HUES6 (cell line): ENCODE measurements around the gene HRH1.
"Not testable (repeated sequence)": the region's sequence is repeated elsewhere in the genome, so short reads cannot be mapped to it uniquely, and the experiment has no call there.

Experiments used
- H3K27ac ChIP-seq: 2 replicates; pipeline ENCODE4 v1.7.0; 2013; ENCODE audit warnings: low read depth, mild to moderate bottlenecking, low read length, inconsistent platforms
- H3K27me3 ChIP-seq: 2 replicates; pipeline ENCODE4 v1.6.1; 2013; ENCODE audit warnings: low read length; ENCODE audit not compliant: control insufficient read depth, insufficient read depth
- H3K36me3 ChIP-seq: 2 replicates; pipeline ENCODE4 v1.6.1; 2013; ENCODE audit warnings: low read length; ENCODE audit not compliant: control insufficient read depth, insufficient read depth
- H3K4me1 ChIP-seq: 2 replicates; pipeline ENCODE4 v1.6.1; 2013; ENCODE audit warnings: low read length; ENCODE audit not compliant: control insufficient read depth, insufficient read depth
- H3K4me3 ChIP-seq: 2 replicates; pipeline ENCODE4 v1.5.1; 2013; ENCODE audit warnings: low read depth, low read length
- H3K9ac ChIP-seq: one replicate; pipeline ENCODE4 v1.6.1; 2013; ENCODE audit warnings: mild to moderate bottlenecking, low read length
- H3K9me3 ChIP-seq: 2 replicates; pipeline ENCODE4 v1.6.1; 2013; ENCODE audit warnings: low read depth, low read length; ENCODE audit not compliant: control insufficient read depth, insufficient read depth

The HRH1 gene

GRCh38 chr3:11154036-11154952 is at the start of gene HRH1:
Gene HRH1 (plus strand): TSS chr3:11154493. CDS start chr3:11259038, 104,545 bp downstream.
- Histone ChIP-seq H3K4me1 (peaks cover 6% of the 10 kb centered on the region; the same call in 1 of the 2 replicates), H3K9ac (no peak within 1 kb of the TSS), H3K9me3 (no peaks in the 10 kb centered on the region), H3K27me3 (peaks cover 86% of the 10 kb centered on the region), H3K4me3 (peak within 1 kb of the TSS; percentile 60), H3K27ac (no peak within 1 kb of the TSS), H3K36me3 (no peaks in the 10 kb centered on the region)

- not testable (repeated sequence) for H3K36me3 ChIP-seq, H3K4me1 ChIP-seq, H3K9ac ChIP-seq, H3K9me3 ChIP-seq, H3K4me3 ChIP-seq, H3K27ac ChIP-seq, H3K27me3 ChIP-seq
Observed at GRCh38 chr3:11113316-11113715, 41.0 kb upstream of the HRH1 start.

- H3K9ac ChIP-seq, result no peak overlapping the region
- no peaks in the 10 kb centered on the region for H3K27me3 ChIP-seq
- H3K4me3 ChIP-seq, result no peak overlapping the region
- no peaks in the 10 kb centered on the region for H3K9me3 ChIP-seq
- no peaks in the 10 kb centered on the region for H3K4me1 ChIP-seq
- H3K36me3 ChIP-seq, result no peaks in the 10 kb centered on the region
- no peak overlapping the region for H3K27ac ChIP-seq
Observed at GRCh38 chr3:11115548-11115947, 38.7 kb upstream of the HRH1 start.

- H3K27me3 ChIP-seq, result no peaks in the 10 kb centered on the region
- no peak overlapping the region for H3K9ac ChIP-seq
- no peaks in the 10 kb centered on the region for H3K36me3 ChIP-seq
- H3K4me3 ChIP-seq, result no peak overlapping the region
- H3K9me3 ChIP-seq, result no peaks in the 10 kb centered on the region
- H3K27ac ChIP-seq, result no peak overlapping the region
- H3K4me1 ChIP-seq, result no peaks in the 10 kb centered on the region
Observed at GRCh38 chr3:11116336-11117059, 37.8 kb upstream of the HRH1 start.

GRCh38 chr3:11117591-11117990 is 36.7 kb upstream of the HRH1 start:
- Histone ChIP-seq H3K27ac (no peak overlapping the region), H3K36me3 (no peaks in the 10 kb centered on the region), H3K4me3 (no peak overlapping the region), H3K4me1 (no peaks in the 10 kb centered on the region), H3K9me3 (no peaks in the 10 kb centered on the region), H3K27me3 (no peaks in the 10 kb centered on the region), H3K9ac (no peak overlapping the region)

GRCh38 chr3:11118181-11118682 is 36.1 kb upstream of the HRH1 start:
- Histone ChIP-seq H3K27me3 (no peaks in the 10 kb centered on the region), H3K4me3 (no peak overlapping the region), H3K36me3 (no peaks in the 10 kb centered on the region), H3K9ac (no peak overlapping the region), H3K4me1 (no peaks in the 10 kb centered on the region), H3K9me3 (peaks cover 3% of the 10 kb centered on the region; the same call in 1 of the 2 replicates), H3K27ac (no peak overlapping the region)

- Histone ChIP-seq H3K9me3 (peaks cover 8% of the 10 kb centered on the region; the same call in 1 of the 2 replicates), H3K4me3 (no peak overlapping the region), H3K36me3 (no peaks in the 10 kb centered on the region), H3K9ac (no peak overlapping the region), H3K4me1 (no peaks in the 10 kb centered on the region), H3K27me3 (peaks cover 6% of the 10 kb centered on the region; the same call in 1 of the 2 replicates), H3K27ac (no peak overlapping the region)
Observed at GRCh38 chr3:11120091-11120805, 34.0 kb upstream of the HRH1 start.

- Histone ChIP-seq H3K27ac (no peak overlapping the region), H3K36me3 (no peaks in the 10 kb centered on the region), H3K4me1 (no peaks in the 10 kb centered on the region), H3K4me3 (no peak overlapping the region), H3K27me3 (peaks cover 8% of the 10 kb centered on the region; the same call in 1 of the 2 replicates), H3K9me3 (peaks cover 8% of the 10 kb centered on the region; the same call in 1 of the 2 replicates), H3K9ac (no peak overlapping the region)
Observed at GRCh38 chr3:11126653-11127052, 27.6 kb upstream of the HRH1 start.

GRCh38 chr3:11128682-11129632 is 25.3 kb upstream of the HRH1 start:
- Histone ChIP-seq H3K27ac (no peak overlapping the region), H3K4me1 (no peaks in the 10 kb centered on the region), H3K36me3 (no peaks in the 10 kb centered on the region), H3K4me3 (no peak overlapping the region), H3K9me3 (0 out of 2 replicates have a peak, but pooled peaks cover 3% of the 10 kb centered on the region), H3K27me3 (peaks cover 8% of the 10 kb centered on the region; the same call in 1 of the 2 replicates), H3K9ac (no peak overlapping the region)

GRCh38 chr3:11130385-11130784 is 23.9 kb upstream of the HRH1 start:
- Histone ChIP-seq H3K9me3 (no peaks in the 10 kb centered on the region), H3K27me3 (peaks cover under 1% of the 10 kb centered on the region; the same call in 1 of the 2 replicates), H3K27ac (no peak overlapping the region), H3K4me1 (no peaks in the 10 kb centered on the region), H3K9ac (no peak overlapping the region), H3K36me3 (no peaks in the 10 kb centered on the region), H3K4me3 (no peak overlapping the region)
